ENCODE measurements around the gene FAF1.

The FAF1 gene

DNA sequence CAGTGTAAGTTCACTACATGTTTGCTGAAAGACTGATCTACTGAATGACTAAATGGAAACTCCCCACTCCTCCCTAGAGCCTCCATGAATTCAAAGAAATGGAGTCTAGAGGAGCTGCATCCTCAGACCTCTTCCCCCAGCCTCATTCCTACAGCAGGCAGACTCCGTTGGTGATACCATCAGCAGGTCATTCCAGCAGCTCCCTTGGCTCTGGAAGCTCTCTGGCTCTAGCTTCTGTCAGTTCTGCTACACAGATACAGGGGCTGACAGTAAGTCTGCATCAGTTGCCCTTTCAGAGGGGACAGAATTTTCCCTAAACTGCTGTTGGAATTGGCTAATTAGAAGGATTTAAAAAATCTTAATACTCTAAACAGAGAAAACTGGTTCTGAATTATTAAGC is 505.2 kb downstream of the FAF1 start:
- in situ Hi-C loops (cut with MboI; ENCODE audit: low pct_unique_long_range_greater_than_20kb, low sequenced_read_pairs, unreplicated experiment): no loop called here
- TF ChIP-seq, protein P1, sequence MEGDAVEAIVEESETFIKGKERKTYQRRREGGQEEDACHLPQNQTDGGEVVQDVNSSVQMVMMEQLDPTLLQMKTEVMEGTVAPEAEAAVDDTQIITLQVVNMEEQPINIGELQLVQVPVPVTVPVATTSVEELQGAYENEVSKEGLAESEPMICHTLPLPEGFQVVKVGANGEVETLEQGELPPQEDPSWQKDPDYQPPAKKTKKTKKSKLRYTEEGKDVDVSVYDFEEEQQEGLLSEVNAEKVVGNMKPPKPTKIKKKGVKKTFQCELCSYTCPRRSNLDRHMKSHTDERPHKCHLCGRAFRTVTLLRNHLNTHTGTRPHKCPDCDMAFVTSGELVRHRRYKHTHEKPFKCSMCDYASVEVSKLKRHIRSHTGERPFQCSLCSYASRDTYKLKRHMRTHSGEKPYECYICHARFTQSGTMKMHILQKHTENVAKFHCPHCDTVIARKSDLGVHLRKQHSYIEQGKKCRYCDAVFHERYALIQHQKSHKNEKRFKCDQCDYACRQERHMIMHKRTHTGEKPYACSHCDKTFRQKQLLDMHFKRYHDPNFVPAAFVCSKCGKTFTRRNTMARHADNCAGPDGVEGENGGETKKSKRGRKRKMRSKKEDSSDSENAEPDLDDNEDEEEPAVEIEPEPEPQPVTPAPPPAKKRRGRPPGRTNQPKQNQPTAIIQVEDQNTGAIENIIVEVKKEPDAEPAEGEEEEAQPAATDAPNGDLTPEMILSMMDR (IDR thresholded peaks at IDR 0.05; ENCODE audit: extremely low read depth, insufficient read depth, missing control alignments): no peak
- no peak for DNase-seq (ENCODE audit: low spot score)

DNA sequence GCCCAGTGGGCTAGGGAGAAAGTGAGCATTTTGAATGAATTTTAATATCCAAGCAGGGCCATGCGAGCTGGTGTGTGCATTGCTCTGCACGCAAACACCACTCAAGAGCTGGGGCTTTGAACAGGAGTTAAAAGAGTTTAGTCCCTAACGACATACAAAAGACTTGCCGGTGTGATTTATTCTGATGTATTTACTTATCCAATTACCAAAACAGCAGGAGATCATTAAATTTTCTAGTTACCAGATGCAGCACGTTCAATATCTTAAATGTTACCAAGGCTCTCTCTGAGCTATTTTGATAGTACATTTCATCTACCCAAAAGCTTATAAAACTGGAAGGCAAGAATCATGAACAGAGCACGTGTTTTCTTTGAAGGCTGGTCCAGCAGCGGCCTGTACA is 506.8 kb downstream of the FAF1 start:
- in situ Hi-C loops (cut with MboI; ENCODE audit: low pct_unique_long_range_greater_than_20kb, low sequenced_read_pairs, unreplicated experiment): no loop called here
- DNase-seq (ENCODE audit: low spot score): no peak
- TF ChIP-seq, protein P1 (IDR thresholded peaks at IDR 0.05; ENCODE audit: extremely low read depth, insufficient read depth, missing control alignments): no peak

DNA sequence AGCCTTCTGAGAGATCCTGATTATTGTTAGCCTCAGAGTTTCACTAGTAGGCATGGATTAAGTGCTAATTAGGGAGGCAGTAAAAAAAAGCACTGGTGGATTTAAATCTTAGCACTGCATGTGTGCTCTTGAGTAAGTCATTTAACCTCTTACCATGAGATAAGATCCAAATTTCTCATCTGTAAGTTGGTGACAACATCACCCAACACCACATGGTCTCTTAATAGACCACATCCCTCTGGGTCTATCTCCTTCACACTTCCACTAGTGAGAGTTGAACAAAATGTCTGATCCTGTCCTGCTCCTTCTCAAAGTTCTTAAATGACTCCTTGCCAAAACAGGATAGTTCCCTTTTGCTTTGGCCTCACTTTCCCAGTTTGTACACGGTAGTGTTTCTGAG is 507.4 kb downstream of the FAF1 start:
- TF ChIP-seq, protein P1 (IDR thresholded peaks at IDR 0.05; ENCODE audit: extremely low read depth, insufficient read depth, missing control alignments): no peak
- DNase-seq (ENCODE audit: low spot score): no peak
- in situ Hi-C loops (cut with MboI; ENCODE audit: low pct_unique_long_range_greater_than_20kb, low sequenced_read_pairs, unreplicated experiment): no loop called here

DNA sequence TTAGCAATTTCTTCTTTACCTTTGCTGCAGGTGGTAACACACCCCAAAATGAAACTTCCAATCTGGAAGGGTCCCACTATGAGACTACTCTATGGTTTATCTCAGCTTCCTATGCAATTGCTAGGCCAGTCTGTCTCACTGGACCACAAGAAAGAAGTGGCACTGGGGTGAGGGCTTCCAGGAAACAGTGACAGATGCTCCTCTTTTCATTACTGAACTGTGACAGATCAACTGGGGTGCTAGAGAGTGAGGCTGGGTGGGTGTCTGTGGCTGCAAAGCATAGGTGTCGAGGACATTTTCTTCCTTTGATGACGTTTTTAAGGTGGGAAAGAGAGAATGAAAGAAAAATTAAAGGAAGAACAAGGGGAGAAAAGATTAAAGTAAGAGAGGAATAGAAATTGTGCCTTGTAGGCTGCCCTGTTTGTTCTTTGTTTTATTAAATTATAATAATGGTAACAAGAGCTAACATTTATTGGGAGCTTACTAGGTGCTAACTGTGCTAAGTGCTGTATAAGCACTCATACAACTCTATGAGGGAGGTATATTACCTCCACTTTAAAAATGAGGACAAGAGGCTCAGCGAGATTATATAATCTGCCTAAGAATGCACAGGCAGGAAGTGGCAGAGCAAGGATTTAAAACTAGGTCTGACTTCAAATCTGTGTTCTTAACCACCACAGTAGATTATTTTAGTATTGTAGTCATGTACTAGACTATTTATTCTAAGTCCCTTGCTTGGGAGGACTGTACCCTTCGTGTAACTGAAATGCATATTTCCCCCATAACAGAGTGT is 509.0 kb downstream of the FAF1 start:
- in situ Hi-C loops (cut with MboI; ENCODE audit: low pct_unique_long_range_greater_than_20kb, low sequenced_read_pairs, unreplicated experiment): no loop called here
- TF ChIP-seq, protein P1 (IDR thresholded peaks at IDR 0.05; ENCODE audit: extremely low read depth, insufficient read depth, missing control alignments): no peak
- DNase-seq (ENCODE audit: low spot score): no peak

DNA sequence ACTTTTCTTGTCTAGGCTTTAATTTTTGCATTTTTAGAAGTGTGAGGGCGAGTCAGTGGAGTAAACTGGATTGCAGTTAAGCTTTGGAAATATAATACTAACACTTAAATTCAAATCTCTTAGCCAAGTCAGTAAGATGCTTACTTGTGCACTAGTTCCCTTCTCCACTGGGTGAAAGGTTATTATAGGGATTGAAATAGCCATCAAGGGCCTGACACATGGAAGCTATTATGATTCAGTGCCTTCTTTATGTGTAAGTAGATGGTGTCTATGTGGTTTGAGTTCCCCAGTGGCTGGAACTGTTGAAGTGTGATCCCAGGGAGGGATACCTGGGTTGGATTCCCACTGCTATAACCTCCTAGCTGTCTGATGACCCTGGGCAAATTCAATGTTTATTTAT is 512.1 kb downstream of the FAF1 start:
- in situ Hi-C loops (cut with MboI; ENCODE audit: low pct_unique_long_range_greater_than_20kb, low sequenced_read_pairs, unreplicated experiment): no loop called here
- no peak for DNase-seq (ENCODE audit: low spot score)
- TF ChIP-seq, protein P1 (IDR thresholded peaks at IDR 0.05; ENCODE audit: extremely low read depth, insufficient read depth, missing control alignments): no peak

DNA sequence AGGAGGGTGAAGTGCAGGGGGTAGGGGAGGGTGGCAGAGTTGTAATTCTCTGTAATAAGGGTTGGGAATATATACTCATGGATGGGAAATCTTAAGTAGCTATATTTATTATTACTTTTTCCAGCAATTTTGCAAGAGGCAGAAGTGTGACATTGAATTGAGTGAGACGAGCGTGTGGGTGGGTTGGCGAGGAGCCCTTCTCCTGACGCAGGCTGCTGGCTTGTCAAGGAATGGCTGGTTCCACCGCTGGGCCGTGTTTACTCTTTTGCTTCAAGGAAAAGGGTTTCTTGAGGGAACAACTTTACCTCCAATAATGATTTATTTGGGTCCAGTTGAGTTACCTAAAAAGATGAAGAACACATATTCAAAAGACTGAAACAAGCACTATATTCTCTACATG is 518.9 kb downstream of the FAF1 start:
- in situ Hi-C loops (cut with MboI; ENCODE audit: low pct_unique_long_range_greater_than_20kb, low sequenced_read_pairs, unreplicated experiment): no loop called here

More for the DNA sequence above, 518.9 kb downstream of the FAF1 start:
- TF ChIP-seq, protein P1 (IDR thresholded peaks at IDR 0.05; ENCODE audit: extremely low read depth, insufficient read depth, missing control alignments): no peak
- DNase-seq (ENCODE audit: low spot score): no peak
